Heart left ventricle (tissue), 16 donors: ENCODE results near the gene CCDC192. TPM values are rescaled to one million over a fixed set of nuclear protein-coding genes. Genes with fewer than 3 reads are reported as not detected.

Experiments
- ATAC-seq, 4 donors: fragments of 200-7000 bp; cut with Tn5 transposase; one replicate each; pipeline ENCODE4 v1.9.1; 2020 to 2022; ENCODE audit warnings: moderate library complexity in 4 of 4, mild to moderate bottlenecking in 3 of 4, moderate number of reproducible peaks in 1 of 4
- DNase-seq, 5 donors: peaks; one replicate each; pipeline ENCODE4 v3.0.0-alpha.2; 2020
- H3K27ac ChIP-seq, 12 donors: fragments of 200-600 bp; sonication (generic) in 4 of 12; one replicate each; pipeline versions ENCODE4 v1.5.0 to v1.8.0; 2016 to 2022; ENCODE audit warnings: mild to moderate bottlenecking in 2 of 12
- H3K27me3 ChIP-seq, 9 donors: fragments of 200-600 bp; sonication (generic) in 2 of 9; one replicate each; pipeline versions ENCODE4 v1.5.1 to v1.8.0; 2016 to 2022; ENCODE audit warnings: mild to moderate bottlenecking in 3 of 9
- H3K36me3 ChIP-seq, 9 donors: fragments of 200-600 bp; sonication (generic) in 2 of 9; one replicate each; pipeline versions ENCODE4 v1.5.0 to v1.8.0; 2018 to 2022; ENCODE audit warnings: mild to moderate bottlenecking in 2 of 9
- H3K4me1 ChIP-seq, 12 donors: fragments of 200-600 bp; sonication (generic) in 4 of 12; one replicate each; pipeline versions ENCODE4 v1.5.0 to v1.8.0; 2016 to 2022; ENCODE audit warnings: mild to moderate bottlenecking in 3 of 12
- H3K4me3 ChIP-seq, 12 donors: fragments of 200-600 bp; sonication (generic) in 4 of 12; one replicate each; pipeline versions ENCODE4 v1.5.0 to v1.8.0; 2017 to 2022; ENCODE audit warnings: mild to moderate bottlenecking in 9 of 12, moderate library complexity in 4 of 12
- H3K9me3 ChIP-seq, 12 donors: fragments of 200-600 bp; sonication (generic) in 4 of 12; one replicate each; pipeline versions ENCODE4 v1.5.0 to v1.8.0; 2016 to 2022; ENCODE audit warnings: mild to moderate bottlenecking in 1 of 12
- CTCF ChIP-seq, 12 donors: fragments of 200-600 bp; sonication (generic) in 4 of 12; IDR thresholded peaks; one replicate each; pipeline versions ENCODE4 v1.5.0 to v1.8.0; 2018 to 2022; ENCODE audit warnings: antibody characterized with exemption in 12 of 12, mild to moderate bottlenecking in 5 of 12
- POLR2A ChIP-seq, 2 donors: fragments of 450-650 bp; IDR thresholded peaks; one replicate each; pipeline ENCODE4 v1.6.1; 2017; ENCODE audit warnings: antibody characterized with exemption in 2 of 2, mild to moderate bottlenecking in 2 of 2, moderate library complexity in 2 of 2
- WGBS, 4 donors: extraction: QIAGEN DNeasy Blood & Tissue Kit in 2 of 4; methylation state at CpG; one replicate each; pipeline versions ENCODE4 v1.1.5 to v1.1.7; 2013 to 2018; 5-methylcytosine and 5-hydroxymethylcytosine counted together
- intact Hi-C, 10 donors: fragments of 100-400 bp; cut with DNase I; formaldehyde crosslinking; loops; one replicate each; pipeline versions ENCODE4 v1.11.1 to v1.14.2; 2022
- polyA plus RNA-seq, 2 donors: library from polyadenylated mRNA; stranded (reverse); fragments of 200-250 nt; gene quantifications; one replicate each; pipeline ENCODE4 v1.2.3, GENCODE V29; 2013
- total RNA-seq, 9 donors: library from RNA; depleted of rRNA in 2 of 9; stranded (reverse); fragments of >200 nt in 2 of 9; fragmentation: NEBNext Ultra II Directional in 3 of 9; extraction: Animal tissue kit (Norgen Biotek cat#: 25700) in 3 of 9; gene quantifications; one replicate each; pipeline versions ENCODE4 v1.1.0 to v1.2.4, GENCODE V29; 2016 to 2023
- donor health status: ischemic (EF 13 %, LVEDD 7.1; RV severe dilation, severe dysfunction).
- donor health status: healthy with polysubstance abuse.
- donor health status: DM: no; HTN: yes; CAD: no.
- donor health status: DM: no; HTN: no; CAD: no.
- donor health status: ischemic (EF 25% LVEDD 6.9; RV normal size, moderate dysfunction).
- donor health status: ischemic (EF 25% LVEDD 5.7; RV mildly dilated, moderate dysfunction).
- donor health status: healthy.
- donor health status: DM: yes; HTN: yes; CAD: no.
- donor health status: ischemic (EF 35%, LVEDD 5.7; RV mildly dilated, moderate dysfunction).
- donor health status: nonischemic (EF 11% LVEDD 7.7; RV severe dilation, severe dysfunction).
- donor health status: DM: yes; HTN: yes; CAD: no.
- donor health status: PGD.
- donor health status: ischemic (EF 29% LVEDD 5.4; RV normal size, mild dysfunction).
- donor health status: nonischemic (EF 23%, LVEDD 6.1; RV moderate dilation, normal function).

Gene CCDC192
- total and polyA plus RNA-seq, 11 donors: 0.07 to 1.3 (median 0.42) TPM; not detected in 8

DNA sequence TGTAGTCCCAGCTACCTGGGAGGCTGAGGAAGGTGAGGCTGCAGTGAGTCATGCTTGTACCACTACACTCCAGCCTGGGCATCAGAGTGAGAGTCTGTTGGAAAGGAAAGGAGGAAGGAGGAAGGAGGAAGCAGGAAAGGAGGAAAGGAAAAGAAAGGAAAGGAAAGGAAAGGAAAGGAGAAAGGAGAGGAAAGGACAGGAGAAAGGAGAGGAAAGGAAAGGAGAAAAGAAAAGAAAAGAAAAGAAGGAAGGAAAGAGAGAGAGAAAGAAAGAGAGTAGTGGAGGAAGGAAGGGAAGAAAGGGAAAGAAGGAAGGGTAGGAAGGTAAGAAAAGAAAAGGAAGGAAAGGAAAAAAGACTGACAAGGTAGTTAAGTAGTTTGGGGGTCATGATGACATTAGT lies 217.7 kb downstream of the CCDC192 start:
- ATAC-seq (no peak), DNase-seq (no peak)
- H3K4me3 ChIP-seq: no peak overlapping the region
- H3K4me1 ChIP-seq: peaks cover 0 to 11% (median 0%) of the 10 kb centered on the region in 12 donors
- H3K27ac ChIP-seq: no peak overlapping the region
- H3K27me3 ChIP-seq: no peaks in the 10 kb centered on the region
- intact Hi-C loops: no loop called here
- no peaks in the 10 kb centered on the region for H3K36me3 ChIP-seq
- H3K9me3 ChIP-seq: no peaks in the 10 kb centered on the region
- no peak for TF ChIP-seq POLR2A (IDR thresholded peaks at IDR 0.05)

- H3K36me3 ChIP-seq: no peaks in the 10 kb centered on the region
- H3K27ac ChIP-seq: no peak overlapping the region
- H3K4me1 ChIP-seq: no peaks in the 10 kb centered on the region
- DNase-seq (no peak), ATAC-seq (no peak)
- H3K4me3 ChIP-seq: no peak overlapping the region
- TF ChIP-seq POLR2A (IDR thresholded peaks at IDR 0.05) (no peak), CTCF (IDR thresholded peaks at IDR 0.05) (no peak)
- no peaks in the 10 kb centered on the region for H3K27me3 ChIP-seq
- H3K9me3 ChIP-seq: no peaks in the 10 kb centered on the region
- 63 to 75% (median 71%) methylated on average over 2 of the region's 2 CpGs for WGBS, 4 donors
- intact Hi-C loops: no loop called here
These were observed 219.4 kb downstream of the CCDC192 start for GRCh38 chr5:127922603-127923002.

GRCh38 chr5:127923804-127924570 lies 220.8 kb downstream of the CCDC192 start:
- H3K27ac ChIP-seq: no peak overlapping the region
- DNase-seq (no peak), ATAC-seq (no peak)
- TF ChIP-seq POLR2A (IDR thresholded peaks at IDR 0.05) (no peak), CTCF (IDR thresholded peaks at IDR 0.05) (no peak)
- H3K4me1 ChIP-seq: no peaks in the 10 kb centered on the region
- intact Hi-C loops: no loop called here
- no peak overlapping the region for H3K4me3 ChIP-seq
- no peaks in the 10 kb centered on the region for H3K36me3 ChIP-seq
- no peaks in the 10 kb centered on the region for H3K9me3 ChIP-seq
- H3K27me3 ChIP-seq: no peaks in the 10 kb centered on the region
- WGBS, 4 donors: 60 to 65% (median 63%) methylated on average over 2 of the region's 2 CpGs

DNA sequence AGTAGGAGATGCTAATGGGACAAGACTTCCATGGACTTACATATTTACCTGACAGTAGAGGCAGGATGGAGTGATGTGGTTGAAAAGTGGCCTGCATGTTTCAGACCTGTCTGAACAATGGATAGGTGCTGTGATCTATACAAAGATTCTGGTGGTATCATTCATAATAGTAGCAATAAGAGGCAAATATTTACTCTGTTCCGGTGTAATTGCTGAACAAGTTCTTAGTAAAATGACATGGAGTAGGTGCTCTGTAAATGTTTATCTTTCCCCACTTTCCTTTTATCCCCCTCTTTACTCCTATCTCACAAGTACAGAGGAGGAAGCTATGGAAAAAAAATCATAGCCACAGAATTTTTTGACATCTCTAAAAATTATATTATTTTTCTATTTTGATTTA lies 221.4 kb downstream of the CCDC192 start:
- Histone ChIP-seq H3K36me3 (no peaks in the 10 kb centered on the region), H3K27me3 (no peaks in the 10 kb centered on the region), H3K9me3 (no peaks in the 10 kb centered on the region), H3K27ac (no peak overlapping the region), H3K4me3 (no peak overlapping the region), H3K4me1 (no peaks in the 10 kb centered on the region)
- 49 to 96% (median 76%) methylated on average over 1 of the region's 1 CpG for WGBS, 4 donors
- DNase-seq: no peak
- TF ChIP-seq POLR2A (IDR thresholded peaks at IDR 0.05) (no peak), CTCF (IDR thresholded peaks at IDR 0.05) (no peak)
- intact Hi-C loops: no loop called here
- ATAC-seq: no peak

- no peak overlapping the region for H3K27ac ChIP-seq
- TF ChIP-seq CTCF (IDR thresholded peaks at IDR 0.05): no peak
- no peak for TF ChIP-seq POLR2A (IDR thresholded peaks at IDR 0.05)
- WGBS, 4 donors: 75 to 79% (median 78%) methylated on average over 4 of the region's 4 CpGs
- intact Hi-C loops: no loop called here
- no peak overlapping the region for H3K4me3 ChIP-seq
- no peaks in the 10 kb centered on the region for H3K27me3 ChIP-seq
- H3K36me3 ChIP-seq: no peaks in the 10 kb centered on the region
- ATAC-seq (no peak), DNase-seq (no peak)
- H3K4me1 ChIP-seq: peaks cover 0 to 9% (median 0%) of the 10 kb centered on the region in 12 donors
- H3K9me3 ChIP-seq: no peaks in the 10 kb centered on the region
These were observed 222.7 kb downstream of the CCDC192 start for GRCh38 chr5:127925916-127926315.
